ENCODE results near the gene PRPF6. TPM values are rescaled to one million over a fixed set of nuclear protein-coding genes. Genes with fewer than 3 reads are reported as not detected.

Gene PRPF6
- total and polyA plus RNA-seq, 2 of the 13 experiments (the other 11 are each of a cell fraction or from before 2014, with no cell fraction given), result 63.7 to 101 TPM

DNA sequence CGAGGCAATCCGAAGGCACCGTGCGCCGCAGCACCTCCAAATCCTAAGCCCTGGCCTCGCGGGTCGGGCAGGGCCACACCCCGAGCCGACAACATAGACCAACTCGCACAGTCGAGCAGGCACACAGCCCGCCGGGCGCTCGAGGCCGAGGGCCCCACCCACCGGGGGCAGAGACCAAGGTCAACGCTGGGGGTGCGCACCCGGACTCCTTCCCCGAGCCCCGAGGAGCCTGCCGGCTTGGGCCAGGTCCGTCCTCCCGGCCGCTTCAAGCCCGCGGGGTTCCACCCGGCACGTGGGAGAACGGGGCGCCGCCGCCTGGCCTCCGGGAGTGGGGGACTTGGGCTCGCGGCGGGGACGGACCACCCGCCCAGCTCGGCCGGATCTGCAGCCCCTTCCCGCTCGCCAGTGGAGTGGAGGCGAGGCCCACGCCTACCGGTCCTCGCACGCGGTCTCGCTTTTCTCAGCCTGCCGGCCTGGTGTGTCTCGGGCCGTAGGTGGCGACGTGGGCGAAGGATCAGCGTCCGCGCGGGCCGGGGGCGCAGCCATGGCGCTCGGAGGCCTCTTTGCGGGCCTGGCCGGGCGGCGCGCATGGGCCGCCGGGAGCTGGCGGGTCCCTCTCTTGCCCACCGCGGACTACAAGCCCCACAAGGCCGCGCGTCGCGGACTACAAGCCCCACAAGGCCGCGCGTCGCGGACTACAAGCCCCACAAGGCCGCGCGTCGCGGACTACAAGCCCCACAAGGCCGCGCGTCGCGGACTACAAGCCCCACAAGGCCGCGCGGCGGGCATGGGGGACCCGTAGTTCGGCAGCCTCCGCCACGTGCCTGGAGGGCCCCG, 24.9 kb upstream of the PRPF6 start, which contains the start of gene UCKL1 (continued):
- TF ChIP-seq, protein P1, sequence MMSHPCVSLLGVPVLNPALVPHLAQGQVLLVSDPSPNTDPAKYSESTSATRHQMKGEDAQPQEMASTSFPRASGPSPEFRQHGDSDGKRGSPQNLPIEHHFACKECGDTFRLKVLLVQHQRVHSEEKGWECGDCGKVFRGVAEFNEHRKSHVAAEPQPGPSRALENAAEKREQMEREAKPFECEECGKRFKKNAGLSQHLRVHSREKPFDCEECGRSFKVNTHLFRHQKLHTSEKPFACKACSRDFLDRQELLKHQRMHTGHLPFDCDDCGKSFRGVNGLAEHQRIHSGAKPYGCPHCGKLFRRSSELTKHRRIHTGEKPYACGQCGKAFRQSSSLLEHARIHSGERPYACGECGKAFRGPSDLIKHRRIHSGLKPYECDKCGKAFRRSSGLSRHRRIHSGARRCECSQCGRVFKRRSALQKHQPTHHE (CRISPR knock-in tag; IDR thresholded peaks at IDR 0.05; ENCODE audit: borderline replicate concordance), result peak; percentile 100
- TF ChIP-seq, protein P2, sequence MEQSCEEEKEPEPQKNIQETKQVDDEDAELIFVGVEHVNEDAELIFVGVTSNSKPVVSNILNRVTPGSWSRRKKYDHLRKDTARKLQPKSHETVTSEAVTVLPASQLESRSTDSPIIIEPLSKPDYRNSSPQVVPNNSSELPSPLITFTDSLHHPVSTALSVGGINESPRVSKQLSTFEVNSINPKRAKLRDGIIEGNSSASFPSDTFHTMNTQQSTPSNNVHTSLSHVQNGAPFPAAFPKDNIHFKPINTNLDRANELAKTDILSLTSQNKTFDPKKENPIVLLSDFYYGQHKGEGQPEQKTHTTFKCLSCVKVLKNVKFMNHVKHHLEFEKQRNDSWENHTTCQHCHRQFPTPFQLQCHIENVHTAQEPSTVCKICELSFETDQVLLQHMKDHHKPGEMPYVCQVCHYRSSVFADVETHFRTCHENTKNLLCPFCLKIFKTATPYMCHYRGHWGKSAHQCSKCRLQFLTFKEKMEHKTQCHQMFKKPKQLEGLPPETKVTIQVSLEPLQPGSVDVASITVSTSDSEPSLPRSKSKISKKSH (CRISPR knock-in tag; IDR thresholded peaks at IDR 0.05; ENCODE audit: borderline replicate concordance), result peak; percentile 89; the same call in 1 of the 2 replicates
- TF ChIP-seq, protein P3, sequence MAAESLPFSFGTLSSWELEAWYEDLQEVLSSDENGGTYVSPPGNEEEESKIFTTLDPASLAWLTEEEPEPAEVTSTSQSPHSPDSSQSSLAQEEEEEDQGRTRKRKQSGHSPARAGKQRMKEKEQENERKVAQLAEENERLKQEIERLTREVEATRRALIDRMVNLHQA (CRISPR knock-in tag; IDR thresholded peaks at IDR 0.05), result no peak
- peak; percentile 85 for TF ChIP-seq YEATS2 (CRISPR knock-in tag; IDR thresholded peaks at IDR 0.05; ENCODE audit: borderline replicate concordance)
- TF ChIP-seq ZNF839 (CRISPR knock-in tag; IDR thresholded peaks at IDR 0.05; ENCODE audit: borderline replicate concordance), result peak; percentile 93
- TF ChIP-seq ZSCAN30 (CRISPR knock-in tag; IDR thresholded peaks at IDR 0.05), result no peak; the same call in none of the 2 replicates
- peak; percentile 99 for TF ChIP-seq ZNF451 (CRISPR knock-in tag; IDR thresholded peaks at IDR 0.05)
- no peak; the same call in 1 of the 2 replicates for TF ChIP-seq ZKSCAN5 (CRISPR knock-in tag; IDR thresholded peaks at IDR 0.05)
- TF ChIP-seq ZNF234 (CRISPR knock-in tag; conservative IDR thresholded peaks at IDR 0.05), result peak; percentile 99
- no peak for TF ChIP-seq PLRG1 (conservative IDR thresholded peaks at IDR 0.05)
- peak; percentile 61; the same call in 1 of the 2 replicates for TF ChIP-seq ZMYM3 (CRISPR knock-in tag; IDR thresholded peaks at IDR 0.05)
- no peak for TF ChIP-seq NONO (IDR thresholded peaks at IDR 0.05)
- TF ChIP-seq NONO (CRISPR knock-in tag; conservative IDR thresholded peaks at IDR 0.05), result peak; percentile 99
- peak; percentile 65 for TF ChIP-seq FOXA3 (CRISPR knock-in tag; IDR thresholded peaks at IDR 0.05)
- TF ChIP-seq, protein P4, sequence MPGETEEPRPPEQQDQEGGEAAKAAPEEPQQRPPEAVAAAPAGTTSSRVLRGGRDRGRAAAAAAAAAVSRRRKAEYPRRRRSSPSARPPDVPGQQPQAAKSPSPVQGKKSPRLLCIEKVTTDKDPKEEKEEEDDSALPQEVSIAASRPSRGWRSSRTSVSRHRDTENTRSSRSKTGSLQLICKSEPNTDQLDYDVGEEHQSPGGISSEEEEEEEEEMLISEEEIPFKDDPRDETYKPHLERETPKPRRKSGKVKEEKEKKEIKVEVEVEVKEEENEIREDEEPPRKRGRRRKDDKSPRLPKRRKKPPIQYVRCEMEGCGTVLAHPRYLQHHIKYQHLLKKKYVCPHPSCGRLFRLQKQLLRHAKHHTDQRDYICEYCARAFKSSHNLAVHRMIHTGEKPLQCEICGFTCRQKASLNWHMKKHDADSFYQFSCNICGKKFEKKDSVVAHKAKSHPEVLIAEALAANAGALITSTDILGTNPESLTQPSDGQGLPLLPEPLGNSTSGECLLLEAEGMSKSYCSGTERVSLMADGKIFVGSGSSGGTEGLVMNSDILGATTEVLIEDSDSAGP (CRISPR knock-in tag; IDR thresholded peaks at IDR 0.05; ENCODE audit: borderline replicate concordance), result peak; percentile 98
- no peak; the same call in none of the 2 replicates for TF ChIP-seq ZFP1 (CRISPR knock-in tag; IDR thresholded peaks at IDR 0.05)
- peak; percentile 100 for TF ChIP-seq YEATS4 (CRISPR knock-in tag; IDR thresholded peaks at IDR 0.05; ENCODE audit: borderline replicate concordance)
- peak; percentile 98 for TF ChIP-seq PHF8 (CRISPR knock-in tag; IDR thresholded peaks at IDR 0.05)
- peak; percentile 48 for TF ChIP-seq HMG20A (CRISPR knock-in tag; IDR thresholded peaks at IDR 0.05; ENCODE audit: borderline replicate concordance)
- TF ChIP-seq PCBP2 (optimal IDR thresholded peaks at IDR 0.05; ENCODE audit: low read depth, low read length, poor library complexity, severe bottlenecking), result no peak

All from HepG2 (cell line).